Hematopoietic multipotent progenitor cell treated with erythropoietin and hydrocortisone succinate and interleukin-3 and kit ligand, for 15 days (in vitro differentiated cells): Measurements from ENCODE around the gene ASTN1.

Experiments
- DNase-seq: peaks from one replicate; pipeline ENCODE4 v3.0.0-alpha.2; 2015; ENCODE audit warnings: low spot score

Gene ASTN1

DNA sequence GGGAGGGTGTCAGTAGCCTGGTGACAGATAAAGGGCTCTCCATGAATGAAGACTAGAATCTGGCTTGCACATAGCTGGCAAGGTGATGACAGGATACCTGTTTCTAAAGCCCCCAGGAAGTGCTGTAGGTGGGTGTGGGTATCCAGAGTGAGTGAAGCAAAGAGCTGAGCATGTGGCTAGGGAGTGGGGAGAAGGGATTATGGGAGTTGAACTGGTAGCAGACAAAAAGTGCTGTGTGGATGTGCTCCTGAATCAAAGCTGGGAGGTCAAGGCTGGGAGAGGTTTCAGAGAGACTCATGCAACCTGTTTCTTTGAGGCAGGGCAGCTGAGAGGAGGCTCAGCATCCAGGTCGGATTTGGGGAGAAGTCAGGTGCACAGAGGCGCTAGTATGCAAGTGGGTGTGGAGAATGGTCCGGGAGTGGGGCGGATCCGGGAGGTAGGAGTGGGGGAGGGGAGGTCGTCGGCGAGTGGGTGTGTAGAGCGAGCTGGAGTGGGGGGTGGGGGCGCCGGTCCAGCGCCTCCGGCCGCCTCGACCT, 600 bp downstream of the ASTN1 start:
- no peak for DNase-seq

- DNase-seq: no peak
These were observed 2.3 kb downstream of the ASTN1 start for GRCh38 chr1:177162243-177162642.

GRCh38 chr1:177146499-177146898, 18.0 kb downstream of the ASTN1 start:
- no peak for DNase-seq

DNA sequence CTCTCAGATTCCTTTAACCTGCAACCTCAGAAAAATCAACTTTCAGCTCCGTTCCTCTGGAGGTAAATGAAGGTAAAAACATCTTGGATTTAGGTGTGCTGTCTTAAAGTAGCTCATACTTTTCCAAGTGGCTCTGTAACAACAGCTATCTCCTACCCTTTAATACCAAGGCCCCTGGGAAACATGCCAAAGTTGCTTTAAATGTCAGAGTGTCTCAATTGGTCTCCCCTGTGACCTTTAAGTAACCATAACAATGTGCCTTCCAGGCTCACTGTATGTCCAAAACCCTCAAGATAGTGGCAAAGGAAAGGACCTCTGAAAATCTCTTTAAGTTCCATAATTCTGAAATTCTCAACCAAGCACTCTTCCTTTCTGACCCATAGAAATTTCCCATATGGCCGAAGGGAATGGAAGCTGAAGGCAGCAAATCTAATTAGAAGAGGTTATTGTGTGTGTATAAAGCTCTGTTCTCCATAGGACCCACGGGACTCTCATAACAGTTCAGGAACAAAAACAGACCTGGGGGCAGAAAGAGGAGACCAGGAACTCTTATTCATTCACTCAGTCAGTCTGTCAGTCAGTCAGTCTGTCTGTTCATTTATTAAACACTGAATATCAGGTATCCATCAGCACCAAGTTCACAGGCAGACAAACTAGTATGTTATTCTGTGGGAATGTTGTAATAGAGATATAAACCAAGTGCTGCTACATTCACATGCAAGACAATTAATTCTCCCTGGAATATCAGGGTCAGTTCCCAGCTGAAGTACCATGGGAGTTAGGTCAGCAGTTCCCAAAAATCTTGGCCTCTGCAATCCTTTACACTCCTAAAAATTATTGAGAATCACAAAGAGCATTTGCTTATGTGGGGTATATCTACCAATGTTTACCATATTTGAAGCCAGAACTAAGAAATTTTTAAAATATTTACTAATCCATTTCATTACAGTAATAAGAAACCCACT, 19.1 kb downstream of the ASTN1 start:
- no peak for DNase-seq

- no peak for DNase-seq
These were observed 21.7 kb downstream of the ASTN1 start for GRCh38 chr1:177142791-177143271.

- no peak for DNase-seq
These were observed 22.5 kb downstream of the ASTN1 start for GRCh38 chr1:177142010-177142409.

- DNase-seq: no peak
These were observed 26.2 kb downstream of the ASTN1 start for GRCh38 chr1:177138347-177138746.

DNA sequence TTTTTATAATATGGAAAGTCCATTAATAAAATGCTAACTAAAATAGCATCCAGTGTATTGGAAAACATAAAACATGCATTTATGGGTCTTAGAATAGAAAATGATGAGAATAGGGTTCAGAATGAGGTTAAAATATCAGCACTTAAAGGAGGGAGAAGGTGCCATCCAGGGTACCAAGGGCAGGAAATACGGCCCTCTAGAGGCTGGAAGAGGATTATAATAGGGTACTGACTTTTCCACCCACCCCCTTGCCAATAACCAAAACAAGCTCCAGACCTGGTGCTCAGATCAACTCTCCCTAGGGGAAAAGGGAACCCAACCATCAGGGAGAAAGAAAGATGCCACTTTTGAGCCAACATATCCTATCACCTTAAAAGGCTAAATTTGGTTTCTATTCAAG, 26.7 kb downstream of the ASTN1 start:
- no peak for DNase-seq

DNA sequence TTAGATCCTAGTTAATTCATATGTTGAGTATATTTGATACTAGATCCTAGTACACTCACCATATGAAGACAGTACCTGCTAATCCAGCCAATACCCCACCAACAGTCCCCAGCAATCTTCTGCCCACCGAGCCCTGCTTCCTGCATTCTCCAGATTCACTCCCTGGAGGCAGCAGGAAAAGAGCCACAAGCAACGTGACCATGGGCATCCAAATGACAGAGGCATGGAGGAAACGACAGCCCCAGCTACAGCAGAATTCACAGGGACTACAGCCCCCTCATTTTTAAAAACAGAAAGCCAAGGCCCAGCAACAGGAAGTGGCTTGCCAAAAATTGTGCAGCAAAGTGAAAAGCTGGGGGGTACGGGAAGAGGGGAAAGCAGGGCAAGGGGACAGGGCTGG, 29.3 kb downstream of the ASTN1 start:
- no peak for DNase-seq

DNA sequence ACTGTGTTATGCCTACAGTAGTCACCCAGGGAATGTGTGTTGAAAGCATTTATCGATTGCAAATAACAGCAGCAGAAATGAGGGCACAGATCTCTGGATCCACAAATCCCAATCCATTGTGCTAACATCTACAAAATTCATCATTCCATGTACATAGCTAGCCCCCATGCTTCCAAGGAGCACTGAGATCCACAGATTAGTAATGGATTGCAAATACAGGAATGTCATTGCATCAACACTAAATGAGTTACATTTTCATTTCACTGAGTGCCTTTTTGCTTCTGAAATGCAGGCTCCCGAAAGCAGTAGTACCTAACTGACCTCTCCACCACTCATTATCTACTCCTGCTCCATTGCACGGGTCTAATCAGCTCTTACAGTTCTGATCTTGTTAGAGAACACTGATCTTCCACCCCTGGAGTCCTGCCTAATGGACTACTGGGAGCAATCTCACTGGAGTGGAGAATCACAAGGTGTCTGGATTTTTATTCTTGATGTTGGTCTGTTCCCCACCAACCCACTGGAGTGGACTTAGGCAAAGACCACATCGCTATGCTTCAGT, 30.5 kb downstream of the ASTN1 start:
- no peak for DNase-seq

- DNase-seq: no peak
These were observed 32.4 kb downstream of the ASTN1 start for GRCh38 chr1:177132141-177132540.

- no peak for DNase-seq
These were observed 32.8 kb downstream of the ASTN1 start for GRCh38 chr1:177131723-177132122.

GRCh38 chr1:177130451-177130945, 34.0 kb downstream of the ASTN1 start:
- no peak for DNase-seq

GRCh38 chr1:177128665-177129281, 35.7 kb downstream of the ASTN1 start:
- DNase-seq: no peak

DNA sequence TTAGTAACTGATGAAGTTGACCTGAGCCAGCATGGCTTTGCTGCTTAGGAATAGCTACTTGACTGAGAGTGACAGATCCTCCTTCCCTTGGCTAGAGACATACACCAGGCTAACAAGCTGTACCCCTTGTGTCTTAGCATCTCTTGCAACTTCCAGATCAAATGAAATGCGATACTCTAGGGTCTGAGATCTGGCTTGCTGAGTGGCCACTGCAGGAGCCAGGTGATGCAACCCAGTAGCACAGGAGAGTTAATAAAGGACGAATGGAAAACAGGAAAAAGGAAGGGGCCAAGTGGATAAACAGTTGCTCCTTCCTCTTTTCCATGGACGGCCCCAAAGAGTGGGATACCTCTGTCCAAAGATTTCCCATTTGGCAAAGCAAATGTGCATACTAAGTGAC, 38.2 kb downstream of the ASTN1 start:
- no peak for DNase-seq

- no peak for DNase-seq
These were observed 39.8 kb downstream of the ASTN1 start for GRCh38 chr1:177124577-177125278.

DNA sequence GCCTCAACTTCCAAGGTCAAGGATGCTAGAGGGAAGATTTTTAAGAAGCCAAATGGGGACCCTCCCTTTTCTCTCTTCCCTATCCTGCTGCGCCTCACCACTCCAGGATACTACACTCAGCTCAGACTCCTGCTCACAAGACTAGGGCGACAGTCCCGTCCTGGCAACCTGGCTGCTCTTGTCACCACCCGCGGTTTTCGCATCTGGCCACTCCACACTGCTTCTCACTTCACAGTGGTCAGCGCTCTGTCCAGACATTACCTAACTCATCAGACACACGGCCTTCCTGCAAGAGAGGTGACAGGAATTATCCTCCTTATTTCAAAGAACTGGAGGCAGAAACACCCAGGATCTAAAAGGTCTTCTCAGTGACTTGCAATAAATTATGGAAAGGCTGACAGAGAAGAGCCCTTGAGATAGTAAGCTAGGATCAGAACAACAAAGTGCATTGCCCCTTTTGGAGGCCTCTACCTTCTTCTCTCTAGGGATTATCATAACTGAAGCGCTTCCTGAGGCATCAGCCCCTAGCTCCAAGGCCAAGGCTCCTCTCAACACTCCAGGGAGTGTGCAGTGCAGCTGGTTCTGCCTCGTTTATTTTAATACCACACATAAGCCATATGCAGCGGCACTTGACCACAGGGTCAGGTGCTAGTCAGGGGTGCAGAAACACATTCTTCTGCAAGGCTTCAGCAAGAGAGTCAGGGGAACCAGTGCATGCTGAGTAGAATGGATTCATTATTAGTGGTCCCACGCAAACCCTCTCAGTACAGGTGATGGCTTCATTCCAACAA, 41.9 kb downstream of the ASTN1 start:
- DNase-seq: no peak

GRCh38 chr1:177119311-177119710, 45.2 kb downstream of the ASTN1 start:
- no peak for DNase-seq

GRCh38 chr1:177118901-177119300, 45.6 kb downstream of the ASTN1 start:
- no peak for DNase-seq

GRCh38 chr1:177116941-177117340, 47.6 kb downstream of the ASTN1 start:
- no peak for DNase-seq
